ENCODE measurements around the gene ZNF697. TPM values are rescaled to one million over a fixed set of nuclear protein-coding genes. Genes with fewer than 3 reads are reported as not detected.
"Not testable (repeated sequence)": the region's sequence is repeated elsewhere in the genome, so short reads cannot be mapped to it uniquely, and the experiment has no call there.

The ZNF697 gene
- total and polyA plus RNA-seq, 3 donors from 2014 or later: 9.1 to 22.5 (median 14.8) TPM

DNA sequence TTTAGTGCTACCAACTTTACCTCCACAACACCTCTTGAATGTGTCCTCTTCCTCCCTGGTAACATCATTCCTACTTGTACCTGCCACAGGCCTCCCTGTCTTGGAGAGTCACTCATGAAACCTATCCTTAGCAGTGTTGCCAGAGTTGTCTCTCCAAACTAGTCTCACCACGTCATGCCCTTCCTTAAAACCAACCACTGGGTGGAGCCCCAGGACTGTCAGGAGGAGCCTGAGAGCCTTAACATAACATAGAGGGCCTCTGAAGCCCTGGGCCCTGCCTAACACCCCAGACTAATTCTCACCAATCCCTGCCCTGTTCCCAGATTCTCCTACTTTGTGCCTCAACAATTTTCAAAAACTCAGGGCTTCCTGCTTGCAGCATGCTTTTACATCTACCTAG lies 65.3 kb downstream of the ZNF697 start:
- intact Hi-C loops (cut with DNase I; ENCODE audit: low total_unique reads): no loop called here
- Histone ChIP-seq H3K27me3 (no peaks in the 10 kb centered on the region), H3K27ac (no peak overlapping the region), H3K9me3 (no peaks in the 10 kb centered on the region), H3K4me1 (peaks cover 9% of the 10 kb centered on the region), H3K4me3 (no peak overlapping the region), H3K36me3 (ENCODE audit: low read depth, missing control alignments) (no peaks in the 10 kb centered on the region)
- no peak for TF ChIP-seq POLR2A (IDR thresholded peaks at IDR 0.05)
- TF ChIP-seq, protein P1, sequence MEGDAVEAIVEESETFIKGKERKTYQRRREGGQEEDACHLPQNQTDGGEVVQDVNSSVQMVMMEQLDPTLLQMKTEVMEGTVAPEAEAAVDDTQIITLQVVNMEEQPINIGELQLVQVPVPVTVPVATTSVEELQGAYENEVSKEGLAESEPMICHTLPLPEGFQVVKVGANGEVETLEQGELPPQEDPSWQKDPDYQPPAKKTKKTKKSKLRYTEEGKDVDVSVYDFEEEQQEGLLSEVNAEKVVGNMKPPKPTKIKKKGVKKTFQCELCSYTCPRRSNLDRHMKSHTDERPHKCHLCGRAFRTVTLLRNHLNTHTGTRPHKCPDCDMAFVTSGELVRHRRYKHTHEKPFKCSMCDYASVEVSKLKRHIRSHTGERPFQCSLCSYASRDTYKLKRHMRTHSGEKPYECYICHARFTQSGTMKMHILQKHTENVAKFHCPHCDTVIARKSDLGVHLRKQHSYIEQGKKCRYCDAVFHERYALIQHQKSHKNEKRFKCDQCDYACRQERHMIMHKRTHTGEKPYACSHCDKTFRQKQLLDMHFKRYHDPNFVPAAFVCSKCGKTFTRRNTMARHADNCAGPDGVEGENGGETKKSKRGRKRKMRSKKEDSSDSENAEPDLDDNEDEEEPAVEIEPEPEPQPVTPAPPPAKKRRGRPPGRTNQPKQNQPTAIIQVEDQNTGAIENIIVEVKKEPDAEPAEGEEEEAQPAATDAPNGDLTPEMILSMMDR (IDR thresholded peaks at IDR 0.05): peak in 1 of 3 experiments; percentile 22
- 18 to 35% methylated on average over 1 of the region's 1 CpG for WGBS, 2 donors
- peak; percentile 70 for DNase-seq

DNA sequence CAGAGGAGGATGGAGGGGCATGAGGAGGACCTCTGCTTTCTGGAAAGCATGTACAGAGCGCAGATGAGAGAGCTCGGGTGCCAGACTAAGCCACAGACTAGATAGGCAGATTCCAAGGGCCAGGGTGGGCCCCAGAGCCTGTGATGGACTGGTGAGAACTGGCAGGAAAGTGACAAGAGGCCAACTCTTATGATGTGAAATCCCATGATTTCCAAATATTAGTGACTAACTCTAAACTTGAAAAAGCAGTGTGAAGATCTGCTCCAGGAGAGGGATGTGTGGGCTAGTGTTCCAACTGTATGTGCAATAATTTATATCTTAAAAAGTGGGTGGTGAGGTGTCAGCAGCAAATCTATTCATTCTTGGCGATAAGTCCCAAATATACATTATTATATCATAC lies 67.0 kb downstream of the ZNF697 start:
- H3K4me3 ChIP-seq; H3K36me3 ChIP-seq (ENCODE audit: low read depth, missing control alignments); H3K27ac ChIP-seq; intact Hi-C loops (cut with DNase I; ENCODE audit: low total_unique reads); DNase-seq; H3K9me3 ChIP-seq; H3K4me1 ChIP-seq; H3K27me3 ChIP-seq: not testable (repeated sequence)
- whole genome bisulfite sequencing, 2 donors: 90 to 93% methylated on average over 3 of the region's 3 CpGs

DNA sequence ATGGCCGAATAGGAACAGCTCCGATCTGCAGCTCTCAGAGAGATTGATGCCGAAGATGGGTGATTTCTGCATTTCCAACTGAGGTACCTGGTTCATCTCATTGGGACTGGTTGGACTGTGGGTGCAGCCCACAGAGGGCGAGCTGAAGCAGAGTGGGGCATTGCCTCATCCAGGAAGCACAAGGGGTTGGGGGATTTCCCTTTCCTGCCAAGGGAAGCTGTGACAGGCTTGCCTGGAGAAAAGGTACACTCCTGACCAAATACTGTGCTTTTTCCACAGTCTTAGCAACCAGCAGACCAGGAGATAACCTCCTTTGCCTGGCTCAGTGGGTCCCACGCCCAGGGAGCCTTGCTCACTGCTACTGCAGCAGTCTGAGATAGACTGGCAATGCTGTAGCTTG lies 74.2 kb downstream of the ZNF697 start:
- Histone ChIP-seq H3K36me3 (ENCODE audit: low read depth, missing control alignments) (no peaks in the 10 kb centered on the region), H3K27ac (no peak overlapping the region), H3K4me1 (no peaks in the 10 kb centered on the region), H3K9me3 (no peaks in the 10 kb centered on the region), H3K27me3 (no peaks in the 10 kb centered on the region), H3K4me3 (no peak overlapping the region)
- intact Hi-C loops (cut with DNase I; ENCODE audit: low total_unique reads): no loop called here
- 89 to 93% methylated on average over 3 to 5 of the region's 5 CpGs for WGBS, 2 donors
- no peak for DNase-seq
- no peak for TF ChIP-seq POLR2A (IDR thresholded peaks at IDR 0.05)
- TF ChIP-seq, protein P1 (IDR thresholded peaks at IDR 0.05): no peak

GRCh38 chr1:119569930-119570622 lies 78.0 kb downstream of the ZNF697 start:
- H3K9me3 ChIP-seq; H3K36me3 ChIP-seq (ENCODE audit: low read depth, missing control alignments); H3K27ac ChIP-seq; H3K27me3 ChIP-seq; DNase-seq; intact Hi-C loops (cut with DNase I; ENCODE audit: low total_unique reads); H3K4me3 ChIP-seq: not testable (repeated sequence)
- peaks cover 10% of the 10 kb centered on the region for H3K4me1 ChIP-seq
- WGBS, 2 donors: 56 to 63% methylated on average over 7 of the region's 8 CpGs

Other genes starting within 250 kb of the ZNF697 start
- gene HSD3B2, start 233.1 kb downstream of the ZNF697 start, total RNA-seq: under 1 TPM; 0.19 to 0.63 TPM
- 3.1 TPM for gene HSD3B2, start 233.1 kb downstream of the ZNF697 start, polyA plus RNA-seq (ENCODE audit: insufficient read depth, low read depth, low replicate concordance)
- gene HSD3B1, start 141.1 kb downstream of the ZNF697 start, total RNA-seq: under 1 TPM in 1 of 2 donors, not detected in 1; 0.24 TPM
- gene HSD3B1, start 141.1 kb downstream of the ZNF697 start, polyA plus RNA-seq (ENCODE audit: insufficient read depth, low read depth, low replicate concordance): not detected
- gene PHGDH, start 63.7 kb upstream of the ZNF697 start, total RNA-seq: 100 to 1,000 TPM in 1 of 2 donors, 10 to 100 TPM in 1; 85.3 to 161 TPM
- 131 TPM for gene PHGDH, start 63.7 kb upstream of the ZNF697 start, polyA plus RNA-seq (ENCODE audit: insufficient read depth, low read depth, low replicate concordance)
- 10 to 100 TPM in 1 of 2 donors, 1 to 10 TPM in 1; 2.5 to 43.6 TPM for gene HMGCS2, start 120.6 kb upstream of the ZNF697 start, total RNA-seq
- 93.7 TPM for gene HMGCS2, start 120.6 kb upstream of the ZNF697 start, polyA plus RNA-seq (ENCODE audit: insufficient read depth, low read depth, low replicate concordance)
- gene REG4, start 163.2 kb upstream of the ZNF697 start, total RNA-seq: 1 to 10 TPM in 1 of 2 donors, under 1 TPM in 1; 0.16 to 1.9 TPM
- 6.3 TPM for gene REG4, start 163.2 kb upstream of the ZNF697 start, polyA plus RNA-seq (ENCODE audit: insufficient read depth, low read depth, low replicate concordance)
- gene ADAM30, start 248.2 kb upstream of the ZNF697 start, total RNA-seq: 10 to 100 TPM in 1 of 2 donors, 1 to 10 TPM in 1; 9.5 to 13.1 TPM
- 52.6 TPM for gene ADAM30, start 248.2 kb upstream of the ZNF697 start, polyA plus RNA-seq (ENCODE audit: insufficient read depth, low read depth, low replicate concordance)

All from testis (tissue), 3 donors.